OCI-LY1 (cell line): Measurements from ENCODE around the gene BBX.

ENCODE experiments used
- H2AFZ ChIP-seq: fragments of 200-600 bp; sonication (generic), shearing (Covaris generic); 2 replicates; pipeline ENCODE4 v1.6.0; 2014; ENCODE audit warnings: antibody characterized with exemption, mild to moderate bottlenecking, low read length
- H3F3A ChIP-seq: fragments of 200-600 bp; sonication (generic), shearing (Covaris generic); 2 replicates; pipeline ENCODE4 v1.6.0; 2014; ENCODE audit warnings: mild to moderate bottlenecking, antibody characterized with exemption, low read length, moderate library complexity; ENCODE audit not compliant: insufficient read depth
- H3K27ac ChIP-seq: fragments of 200-600 bp; sonication (generic); 2 replicates; pipeline ENCODE4 v1.5.1; 2014; ENCODE audit warnings: low read length, mixed run types, mild to moderate bottlenecking, low read depth; ENCODE audit not compliant: poor library complexity, severe bottlenecking
- H3K27me3 ChIP-seq: fragments of 200-600 bp; sonication (generic); 2 replicates; pipeline ENCODE4 v1.6.0; 2014; ENCODE audit warnings: antibody characterized with exemption, mild to moderate bottlenecking, low read length, moderate library complexity; ENCODE audit not compliant: insufficient read depth
- H3K36me3 ChIP-seq: fragments of 200-600 bp; sonication (generic); 2 replicates; pipeline ENCODE4 v1.6.1; 2014; ENCODE audit warnings: mild to moderate bottlenecking, antibody characterized with exemption, low read length, moderate library complexity, mixed read lengths; ENCODE audit not compliant: insufficient read depth
- H3K4me1 ChIP-seq: fragments of 200-600 bp; sonication (generic); 2 replicates; pipeline ENCODE4 v1.5.1; 2014; ENCODE audit warnings: mild to moderate bottlenecking, low read length, moderate library complexity; ENCODE audit not compliant: insufficient read depth, severe bottlenecking
- H3K4me2 ChIP-seq: fragments of 200-600 bp; sonication (generic), shearing (Covaris generic); 2 replicates; pipeline ENCODE4 v1.6.1; 2014; ENCODE audit warnings: low read length
- H3K4me3 ChIP-seq: fragments of 200-600 bp; sonication (generic); 2 replicates; pipeline ENCODE4 v1.5.1; 2014; ENCODE audit warnings: low read length, low read depth, mild to moderate bottlenecking, mixed read lengths; ENCODE audit not compliant: poor library complexity, severe bottlenecking
- H3K79me2 ChIP-seq: fragments of 200-600 bp; shearing (Covaris generic); 2 replicates; pipeline ENCODE4 v1.6.1; 2016; ENCODE audit warnings: mixed run types, low read length, mixed read lengths; ENCODE audit not compliant: insufficient read depth
- H3K9ac ChIP-seq: fragments of 200-600 bp; sonication (generic), shearing (Covaris generic); 2 replicates; pipeline ENCODE4 v1.6.1; 2014; ENCODE audit warnings: mild to moderate bottlenecking, low read length, mixed read lengths
- H3K9me2 ChIP-seq: fragments of 200-600 bp; sonication (generic), shearing (Covaris generic); 2 replicates; pipeline ENCODE4 v1.6.1; 2014; ENCODE audit warnings: low read depth, mild to moderate bottlenecking, low read length, mixed read lengths
- H3K9me3 ChIP-seq: fragments of 200-600 bp; shearing (Covaris generic); 2 replicates; pipeline ENCODE4 v1.6.1; 2014; ENCODE audit warnings: low read length, mixed read lengths
- H4K20me1 ChIP-seq: fragments of 200-600 bp; sonication (generic), shearing (Covaris generic); 2 replicates; pipeline ENCODE4 v1.6.0; 2016; ENCODE audit warnings: mild to moderate bottlenecking, low read length; ENCODE audit not compliant: insufficient read depth
- CTCF ChIP-seq: fragments of 200-600 bp; sonication (generic), shearing (Covaris generic); IDR thresholded peaks from 2 replicates; pipeline ENCODE4 v1.5.1; 2017; ENCODE audit warnings: mild to moderate bottlenecking, antibody characterized with exemption, low read length, moderate library complexity, mixed read lengths
- EZH2 ChIP-seq: fragments of 200-600 bp; sonication (generic), shearing (Covaris generic); IDR thresholded peaks from 2 replicates; pipeline ENCODE4 v1.8.0; 2017; ENCODE audit warnings: borderline replicate concordance, mixed run types, mild to moderate bottlenecking, antibody characterized with exemption, low read length, moderate library complexity, mixed read lengths

The BBX gene

GRCh38 chr3:107665351-107665750, 142.6 kb downstream of the BBX start:
- Histone ChIP-seq H3K27ac (no peak overlapping the region), H3K4me3 (no peak overlapping the region), H3K4me1 (peaks cover 22% of the 10 kb centered on the region), H4K20me1 (no peaks in the 10 kb centered on the region), H3K9ac (no peak overlapping the region), H3K9me3 (no peaks in the 10 kb centered on the region), H3F3A (no peaks in the 10 kb centered on the region), H3K9me2 (no peaks in the 10 kb centered on the region), H3K4me2 (no peak overlapping the region), H3K79me2 (no peaks in the 10 kb centered on the region), H3K27me3 (no peaks in the 10 kb centered on the region), H3K36me3 (no peaks in the 10 kb centered on the region), H2AFZ (no peak overlapping the region)
- TF ChIP-seq EZH2 (no peak), CTCF (no peak)

GRCh38 chr3:107666853-107667252, 144.1 kb downstream of the BBX start:
- no peaks in the 10 kb centered on the region for H3K27me3 ChIP-seq
- peaks cover 9% of the 10 kb centered on the region for H3K4me1 ChIP-seq
- H3K9me2 ChIP-seq: no peaks in the 10 kb centered on the region
- no peaks in the 10 kb centered on the region for H3F3A ChIP-seq
- no peak overlapping the region for H3K9ac ChIP-seq
- H3K27ac ChIP-seq: no peak overlapping the region
- H4K20me1 ChIP-seq: no peaks in the 10 kb centered on the region
- H3K36me3 ChIP-seq: no peaks in the 10 kb centered on the region
- no peak overlapping the region for H3K4me2 ChIP-seq
- no peak overlapping the region for H2AFZ ChIP-seq
- no peak overlapping the region for H3K4me3 ChIP-seq
- TF ChIP-seq EZH2: no peak
- no peak for TF ChIP-seq CTCF
- no peaks in the 10 kb centered on the region for H3K79me2 ChIP-seq
- no peaks in the 10 kb centered on the region for H3K9me3 ChIP-seq

GRCh38 chr3:107668416-107668815, 145.7 kb downstream of the BBX start:
- Histone ChIP-seq H4K20me1 (no peaks in the 10 kb centered on the region), H3K27me3 (no peaks in the 10 kb centered on the region), H3K27ac (no peak overlapping the region), H3K9me2 (no peaks in the 10 kb centered on the region), H3K36me3 (no peaks in the 10 kb centered on the region), H3K4me1 (peaks cover 20% of the 10 kb centered on the region), H2AFZ (no peak overlapping the region), H3F3A (no peaks in the 10 kb centered on the region), H3K9ac (no peak overlapping the region), H3K4me3 (no peak overlapping the region), H3K9me3 (no peaks in the 10 kb centered on the region), H3K79me2 (no peaks in the 10 kb centered on the region), H3K4me2 (no peak overlapping the region)
- no peak for TF ChIP-seq CTCF
- no peak for TF ChIP-seq EZH2
